GM12878 (cell line): ENCODE data around the gene THSD8. TPM values are rescaled to one million over a fixed set of nuclear protein-coding genes. Genes with fewer than 3 reads are reported as not detected.

Experiments
- ASH2L ChIP-seq: fragments of 300-600, 200-600 bp; sonication (generic); IDR thresholded peaks from 2 replicates; pipeline ENCODE4 v1.6.1; 2017; ENCODE audit warnings: low read depth, mild to moderate bottlenecking, borderline replicate concordance
- CHD4 ChIP-seq: fragments of 200-600 bp; sonication (generic); IDR thresholded peaks from 2 replicates; pipeline ENCODE4 v1.6.1; 2016; ENCODE audit warnings: mild to moderate bottlenecking
- FOXK2 ChIP-seq: fragments of 450-650 bp; IDR thresholded peaks from 2 replicates; pipeline ENCODE4 v1.6.1; 2017; ENCODE audit warnings: mild to moderate bottlenecking, moderate library complexity
- GABPA ChIP-seq: IDR thresholded peaks from 2 replicates; pipeline ENCODE4 v1.6.1; 2014; ENCODE audit warnings: antibody characterized with exemption, low read depth, mild to moderate bottlenecking, inconsistent platforms
- GATAD2B ChIP-seq: fragments of 450-650 bp; conservative IDR thresholded peaks from 2 replicates; pipeline ENCODE4 v1.6.1; 2017; ENCODE audit warnings: low read depth, mild to moderate bottlenecking, moderate library complexity
- HDGF ChIP-seq: fragments of 450-650 bp; IDR thresholded peaks from 2 replicates; pipeline ENCODE4 v1.6.1; 2016; ENCODE audit warnings: antibody characterized with exemption
- KDM1A ChIP-seq: fragments of 200-600 bp; sonication (generic); IDR thresholded peaks from 2 replicates; pipeline ENCODE4 v1.6.1; 2016; ENCODE audit warnings: borderline replicate concordance
- NBN ChIP-seq: fragments of 450-650 bp; IDR thresholded peaks from 2 replicates; pipeline ENCODE4 v1.6.1; 2016
- NFXL1 ChIP-seq: fragments of 450-650 bp; IDR thresholded peaks from 2 replicates; pipeline ENCODE4 v1.6.1; 2017; ENCODE audit warnings: antibody characterized with exemption, mild to moderate bottlenecking, borderline replicate concordance
- PAX8 ChIP-seq: fragments of 450-650 bp; IDR thresholded peaks from 2 replicates; pipeline ENCODE4 v1.6.1; 2017; ENCODE audit warnings: mild to moderate bottlenecking, moderate library complexity
- POLR2AphosphoS2 ChIP-seq: IDR thresholded peaks from 2 replicates; pipeline ENCODE4 v1.6.1; 2011; ENCODE audit warnings: low read depth, mild to moderate bottlenecking, low read length, improper control_type of control experiment, moderate library complexity
- POLR2AphosphoS5 ChIP-seq: IDR thresholded peaks from 2 replicates; pipeline ENCODE4 v1.6.1; 2011; ENCODE audit warnings: mild to moderate bottlenecking, low read length, inconsistent platforms
- RAD51 ChIP-seq: fragments of 450-650 bp; IDR thresholded peaks from 2 replicates; pipeline ENCODE4 v1.6.1; 2016; ENCODE audit warnings: moderate library complexity, mild to moderate bottlenecking, inconsistent platforms
- RB1 ChIP-seq: fragments of 450-650 bp; formaldehyde crosslinking; IDR thresholded peaks from 2 replicates; pipeline ENCODE4 v1.6.1; 2017; ENCODE audit warnings: mild to moderate bottlenecking, borderline replicate concordance
- SUZ12 ChIP-seq: fragments of 200-600 bp; sonication (generic); IDR thresholded peaks from one replicate; pipeline ENCODE4 v1.6.1; 2018; ENCODE audit warnings: antibody characterized with exemption, mild to moderate bottlenecking; ENCODE audit not compliant: unreplicated experiment
- TAF1 ChIP-seq: IDR thresholded peaks from 2 replicates; pipeline ENCODE4 v1.6.1; 2011; ENCODE audit warnings: mild to moderate bottlenecking, low read depth, low read length, borderline replicate concordance
- TCF7 ChIP-seq: IDR thresholded peaks from 2 replicates; pipeline ENCODE4 v1.6.1; 2014; ENCODE audit warnings: antibody characterized with exemption, borderline replicate concordance
- polyA plus RNA-seq, 11 experiments: library from polyadenylated mRNA; depleted of rRNA in 4 of 11; unstranded in 6 of 11; stranded (reverse) in 5 of 11; fragments of >200 nt; fragmentation: Nextera tagmentation in 4 of 11; fragmentation: Illumina TruSeq in 1 of 11; extraction: Ambion mirVana in 4 of 11; extraction: Trizol in 1 of 11; gene quantifications; 1 replicate in 1 of 11; 2 replicates in 10 of 11; pipeline versions ENCODE4 v1.2.1 to v1.2.3, GENCODE V29; 2011 to 2016; ENCODE audit warnings: inconsistent platforms in 2 of 11, missing spikeins in 2 of 11, low read depth in 1 of 11
- total RNA-seq, 4 experiments: library from RNA; depleted of rRNA in 3 of 4; stranded (reverse); fragments of >200 nt in 3 of 4; fragmentation: Illumina TruSeq in 1 of 4; extraction: Trizol in 1 of 4; gene quantifications; 2 replicates each; pipeline versions ENCODE4 v1.2.1 to v1.2.3, GENCODE V29; 2013 to 2021
- TF ChIP-seq, protein P1 (sequence below): IDR thresholded peaks from 2 replicates; pipeline ENCODE4 v1.6.1; 2011; ENCODE audit warnings: borderline replicate concordance, low read depth, mild to moderate bottlenecking, moderate library complexity, mixed read lengths, low read length; ENCODE audit not compliant: insufficient read depth; ENCODE audit errors: extremely low read length
- TF ChIP-seq, protein P2 (sequence below): fragments of 450-650 bp; IDR thresholded peaks from 2 replicates; pipeline ENCODE4 v1.6.1; 2017; ENCODE audit warnings: borderline replicate concordance

THSD8 gene
- total and polyA plus RNA-seq, 10 of the 15 experiments (the other 5 are each of a cell fraction or from before 2014, with no cell fraction given), result 0.24 to 32.3 (median 21.3) TPM; not detected in 2

- TF ChIP-seq POLR2AphosphoS2 (no peak), FOXK2 (no peak), KDM1A (no peak), TCF7 (no peak), POLR2AphosphoS5 (no peak), PAX8 (no peak), RAD51 (no peak), RB1 (peak; percentile 22; the same call in 1 of the 2 replicates), TAF1 (no peak), ASH2L (no peak), GABPA (no peak), GATAD2B (0 out of 2 replicates have a peak, but pooled peaks have one; percentile 33), NBN (no peak), NFXL1 (no peak), HDGF (no peak), CHD4 (no peak), SUZ12 (no peak)
- TF ChIP-seq, protein P1, sequence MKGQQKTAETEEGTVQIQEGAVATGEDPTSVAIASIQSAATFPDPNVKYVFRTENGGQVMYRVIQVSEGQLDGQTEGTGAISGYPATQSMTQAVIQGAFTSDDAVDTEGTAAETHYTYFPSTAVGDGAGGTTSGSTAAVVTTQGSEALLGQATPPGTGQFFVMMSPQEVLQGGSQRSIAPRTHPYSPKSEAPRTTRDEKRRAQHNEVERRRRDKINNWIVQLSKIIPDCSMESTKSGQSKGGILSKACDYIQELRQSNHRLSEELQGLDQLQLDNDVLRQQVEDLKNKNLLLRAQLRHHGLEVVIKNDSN, result no peak
- TF ChIP-seq, protein P2, sequence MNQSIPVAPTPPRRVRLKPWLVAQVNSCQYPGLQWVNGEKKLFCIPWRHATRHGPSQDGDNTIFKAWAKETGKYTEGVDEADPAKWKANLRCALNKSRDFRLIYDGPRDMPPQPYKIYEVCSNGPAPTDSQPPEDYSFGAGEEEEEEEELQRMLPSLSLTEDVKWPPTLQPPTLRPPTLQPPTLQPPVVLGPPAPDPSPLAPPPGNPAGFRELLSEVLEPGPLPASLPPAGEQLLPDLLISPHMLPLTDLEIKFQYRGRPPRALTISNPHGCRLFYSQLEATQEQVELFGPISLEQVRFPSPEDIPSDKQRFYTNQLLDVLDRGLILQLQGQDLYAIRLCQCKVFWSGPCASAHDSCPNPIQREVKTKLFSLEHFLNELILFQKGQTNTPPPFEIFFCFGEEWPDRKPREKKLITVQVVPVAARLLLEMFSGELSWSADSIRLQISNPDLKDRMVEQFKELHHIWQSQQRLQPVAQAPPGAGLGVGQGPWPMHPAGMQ, result no peak
- TF ChIP-seq, all 136 proteins: peak for 13
Measured at GRCh38 chr19:12757544-12758274, 44.2 kb upstream of the THSD8 start (continued).
